ENCODE data around the gene IVNS1ABP. TPM values are rescaled to one million over a fixed set of nuclear protein-coding genes. Genes with fewer than 3 reads are reported as not detected.

IVNS1ABP gene
- total and polyA plus RNA-seq, 2 donors (not counting 3 experiments of a cell fraction or from before 2014, with no cell fraction given) = 26.3 to 81.6 TPM

DNA sequence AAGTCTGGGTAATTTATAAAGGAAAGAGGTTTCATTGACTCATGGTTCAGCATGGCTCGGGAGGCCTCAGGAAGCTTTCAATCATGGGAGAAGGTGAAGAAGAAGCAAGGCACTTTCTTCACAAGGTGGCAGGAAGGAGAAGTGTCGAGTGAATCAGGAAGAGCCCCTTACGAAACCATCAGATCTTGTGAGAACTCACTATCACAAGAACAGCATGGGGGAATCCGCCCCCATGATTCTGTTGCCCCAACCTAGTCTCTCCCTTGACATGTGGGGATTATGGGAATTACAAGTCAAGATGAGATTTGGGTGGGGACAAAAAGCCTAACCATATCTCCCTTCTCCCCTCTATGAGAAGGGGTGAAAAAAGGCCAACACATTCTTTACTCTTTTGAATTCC is 11.2 kb upstream of the IVNS1ABP start:
- no peak overlapping the region for H3K9ac ChIP-seq (replicated peaks; ENCODE audit: extremely low read depth, insufficient read depth, low read length)
- no peaks in the 10 kb centered on the region for H3K27me3 ChIP-seq (ENCODE audit: control insufficient read depth in 2 of 2, insufficient read depth in 2 of 2, low read length in 2 of 2)
- BruUV-seq (replicated peaks) = no TSS peak
- FAIRE-seq (no peak), DNase-seq (ENCODE audit: low read depth, low spot score) (no peak)
- CTCF ChIA-PET = interaction anchor here (1.4 kb wide), 1 partner anchor 244 kb away, joined by 3 read pairs; no protein-coding TSS in a partner anchor
- POLR2A ChIA-PET = no interaction called here
- intact Hi-C loops (cut with micrococcal nuclease) (no loop called here), dilution Hi-C loops (cut with MboI; ENCODE audit: extremely low pct_ligation_motif_present, low sequenced_read_pairs) (no loop called here)
- H3K27ac ChIP-seq (ENCODE audit: insufficient read depth, low read depth, low read length) = no peak overlapping the region
- H3K4me2 ChIP-seq (ENCODE audit: insufficient read depth, low read length) = no peak overlapping the region
- no peak overlapping the region for H2AFZ ChIP-seq (ENCODE audit: low read depth, low read length)
- no peaks in the 10 kb centered on the region for H3K36me3 ChIP-seq (ENCODE audit: control insufficient read depth in 2 of 2, extremely low read depth in 1 of 2, insufficient read depth in 2 of 2, low read length in 2 of 2)
- no peaks in the 10 kb centered on the region for H3K9me1 ChIP-seq (replicated peaks; ENCODE audit: control insufficient read depth, extremely low read depth, insufficient read depth, low read length)
- H3K79me2 ChIP-seq (ENCODE audit: control insufficient read depth, insufficient read depth, low read length) = no peaks in the 10 kb centered on the region
- H3K4me3 ChIP-seq (replicated peaks in 1 of 3; ENCODE audit: insufficient read depth in 1 of 3, low read depth in 1 of 3, low read length in 3 of 3) = no peak overlapping the region
- H4K20me1 ChIP-seq (replicated peaks; ENCODE audit: control insufficient read depth, extremely low read depth, insufficient read depth, low read length) = no peaks in the 10 kb centered on the region
- no peaks in the 10 kb centered on the region for H3K4me1 ChIP-seq (ENCODE audit: control insufficient read depth, extremely low read depth, insufficient read depth, low read length)
- TF ChIP-seq EZH2 (IDR thresholded peaks at IDR 0.05; ENCODE audit: borderline replicate concordance, low read depth, low read length, severe bottlenecking) = no peak
- TF ChIP-seq MYC (IDR thresholded peaks at IDR 0.05; ENCODE audit: low read depth, low read length) = no peak
- no peak for TF ChIP-seq CTCF (IDR thresholded peaks at IDR 0.05; ENCODE audit: extremely low read depth in 1 of 2, insufficient read depth in 1 of 2, low read depth in 1 of 2, low read length in 2 of 2)
- no peak for TF ChIP-seq JUN (IDR thresholded peaks at IDR 0.05; ENCODE audit: borderline replicate concordance, insufficient read depth, insufficient read length, low read depth)
- no peak for TF ChIP-seq POLR2A (IDR thresholded peaks at IDR 0.05; ENCODE audit: low read depth, low read length)
- no peak for TF ChIP-seq POLR2AphosphoS5 (IDR thresholded peaks at IDR 0.05; ENCODE audit: insufficient read depth, low read depth, low read length)
- TF ChIP-seq GATA2 (IDR thresholded peaks at IDR 0.05; ENCODE audit: insufficient read depth, insufficient read length, low read depth, low read length) = no peak
- TF ChIP-seq FOS (IDR thresholded peaks at IDR 0.05; ENCODE audit: borderline replicate concordance, insufficient read depth, low read length) = no peak
- TF ChIP-seq, protein P1, sequence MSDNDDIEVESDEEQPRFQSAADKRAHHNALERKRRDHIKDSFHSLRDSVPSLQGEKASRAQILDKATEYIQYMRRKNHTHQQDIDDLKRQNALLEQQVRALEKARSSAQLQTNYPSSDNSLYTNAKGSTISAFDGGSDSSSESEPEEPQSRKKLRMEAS (IDR thresholded peaks at IDR 0.05; ENCODE audit: insufficient read depth, insufficient read length) = no peak
- H3K9me3 ChIP-seq (replicated peaks; ENCODE audit: control insufficient read depth, insufficient read depth, low read length) = no peaks in the 10 kb centered on the region

Measured in endothelial cell of umbilical vein (primary cell).